GM18870 (cell line): ENCODE measurements around the gene NLRP7.
"Not testable (repeated sequence)": the region's sequence is repeated elsewhere in the genome, so short reads cannot be mapped to it uniquely, and the experiment has no call there.

Experiments used
- ATAC-seq: cut with Tn5 transposase; IDR thresholded peaks from one replicate; pipeline ENCODE4 v1.9.1; 2021; ENCODE audit warnings: moderate library complexity; ENCODE audit not compliant: unreplicated experiment

The NLRP7 gene

DNA sequence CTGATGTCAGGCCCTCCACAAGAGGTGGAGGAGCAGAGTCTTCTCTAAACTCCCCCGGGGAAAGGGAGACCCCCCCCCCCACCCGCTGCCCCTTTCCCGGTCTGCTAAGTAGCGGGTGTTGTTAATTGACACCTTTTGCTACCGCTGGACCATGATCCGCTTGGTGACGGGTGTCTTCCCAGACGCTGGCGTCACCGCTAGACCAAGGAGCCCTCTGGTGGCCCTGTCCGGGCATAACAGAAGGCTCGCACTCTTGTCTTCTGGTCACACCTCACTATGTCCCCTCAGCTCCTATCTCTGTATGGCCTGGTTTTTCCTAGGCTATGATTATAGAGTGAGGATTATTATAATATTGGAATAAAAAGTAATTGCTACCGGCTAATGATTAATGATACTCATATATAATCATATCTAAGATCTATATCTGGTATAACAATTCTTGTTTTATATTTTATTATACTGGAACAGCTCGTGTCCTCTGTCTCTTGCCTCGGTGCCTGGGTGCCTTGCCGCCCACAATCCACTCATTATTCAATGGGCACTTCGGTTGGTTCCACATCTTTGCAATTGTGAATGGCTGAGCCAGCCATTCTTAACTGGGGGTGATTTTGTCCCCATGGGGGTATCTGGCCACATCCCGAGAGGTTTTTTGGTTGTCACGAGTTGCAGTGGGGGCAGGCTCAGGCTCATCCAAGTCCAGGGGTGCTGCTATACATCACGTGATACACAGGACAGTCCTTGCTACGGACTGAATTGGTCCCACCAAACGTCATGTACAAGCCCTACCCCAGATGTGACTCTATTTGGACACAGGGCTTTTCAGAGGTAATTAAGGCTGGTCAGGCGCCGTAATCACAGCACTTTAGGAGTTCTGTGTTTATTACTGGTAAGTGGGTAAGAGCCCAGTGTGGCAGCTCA, 27.4 kb downstream of the NLRP7 start:
- ATAC-seq = not testable (repeated sequence)

- no peak for ATAC-seq
Measured at GRCh38 chr19:54918499-54918898, 28.8 kb downstream of the NLRP7 start.

- no peak for ATAC-seq
Measured at GRCh38 chr19:54916822-54917221, 30.5 kb downstream of the NLRP7 start.

DNA sequence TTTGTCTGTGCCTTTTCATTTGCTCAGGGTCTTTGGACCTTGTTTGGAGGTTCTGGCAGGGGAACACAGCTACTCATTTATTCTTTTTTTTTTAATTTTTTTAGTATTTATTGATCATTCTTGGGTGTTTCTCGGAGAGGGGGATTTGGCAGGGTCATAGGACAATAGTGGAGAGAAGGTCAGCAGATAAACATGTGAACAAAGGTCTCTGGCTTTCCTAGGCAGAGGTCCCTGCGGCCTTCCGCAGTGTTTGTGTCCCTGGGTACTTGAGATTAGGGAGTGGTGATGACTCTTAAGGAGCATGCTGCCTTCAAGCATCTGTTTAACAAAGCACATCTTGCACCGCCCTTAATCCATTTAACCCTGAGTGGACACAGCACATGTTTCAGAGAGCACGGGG, 39.4 kb downstream of the NLRP7 start:
- ATAC-seq = not testable (repeated sequence)

DNA sequence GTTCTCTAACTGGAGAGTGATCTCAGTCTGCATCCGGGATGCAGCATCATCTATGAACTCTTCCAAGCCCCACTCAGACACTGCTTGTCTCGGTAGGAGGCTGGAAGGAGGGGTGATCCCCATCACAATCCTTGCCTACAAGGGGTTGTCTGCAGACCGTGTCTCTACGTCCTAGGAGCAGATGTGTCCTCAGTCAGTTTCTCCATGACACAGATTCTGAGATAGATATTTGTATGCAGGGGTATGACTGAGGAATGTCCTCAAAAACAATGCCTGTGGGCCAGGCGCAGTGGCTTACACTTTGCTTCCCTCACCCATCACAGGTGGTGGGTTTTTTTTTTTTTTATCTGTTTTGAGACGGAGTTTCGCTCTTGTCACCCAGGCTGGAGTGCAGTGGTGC, 40.5 kb downstream of the NLRP7 start:
- no peak for ATAC-seq

GRCh38 chr19:54905803-54906511, 41.4 kb downstream of the NLRP7 start, which contains the start of gene NCR1:
Gene NCR1, plus strand, starts transcription at chr19:54906148. Its CDS starts 40 bp downstream, at chr19:54906188.
- ATAC-seq = no peak

- no peak for ATAC-seq
Measured at GRCh38 chr19:54905421-54905802, 41.9 kb downstream of the NLRP7 start.

DNA sequence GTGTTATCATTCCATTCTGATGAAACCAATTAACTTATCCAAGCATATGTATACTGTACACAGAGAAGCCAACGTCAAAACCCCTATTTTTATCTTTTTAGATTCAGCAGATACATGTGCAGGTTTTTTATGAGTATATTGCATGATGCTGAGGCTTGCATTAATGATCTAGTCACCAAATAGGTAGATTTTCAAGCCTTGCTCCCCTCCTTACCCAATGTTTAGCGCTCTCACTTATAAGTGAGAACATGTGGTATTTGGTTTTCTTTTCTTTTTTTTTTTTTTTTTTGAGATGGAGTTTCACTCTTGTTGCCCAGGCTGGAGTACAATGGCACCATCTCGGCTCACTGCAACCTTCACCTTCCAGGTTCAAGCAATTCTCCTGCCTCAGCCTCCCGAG, 43.1 kb downstream of the NLRP7 start:
- ATAC-seq = not testable (repeated sequence)

DNA sequence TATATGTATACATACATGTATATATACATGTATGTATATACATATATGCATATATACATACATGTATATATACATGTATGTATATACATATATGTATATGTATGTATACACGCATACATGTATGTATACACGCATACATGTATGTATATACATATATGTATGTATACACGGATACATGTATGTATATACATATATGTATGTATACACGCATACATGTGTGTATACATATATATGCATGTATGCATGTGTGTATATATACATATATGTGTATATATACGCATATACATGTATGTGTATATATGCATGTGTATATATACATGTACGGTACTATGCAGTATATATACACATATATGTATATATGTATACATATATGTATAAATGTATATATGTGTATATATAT, 44.0 kb downstream of the NLRP7 start:
- ATAC-seq = no peak

- ATAC-seq = no peak
Measured at GRCh38 chr19:54902061-54902460, 45.3 kb downstream of the NLRP7 start.

DNA sequence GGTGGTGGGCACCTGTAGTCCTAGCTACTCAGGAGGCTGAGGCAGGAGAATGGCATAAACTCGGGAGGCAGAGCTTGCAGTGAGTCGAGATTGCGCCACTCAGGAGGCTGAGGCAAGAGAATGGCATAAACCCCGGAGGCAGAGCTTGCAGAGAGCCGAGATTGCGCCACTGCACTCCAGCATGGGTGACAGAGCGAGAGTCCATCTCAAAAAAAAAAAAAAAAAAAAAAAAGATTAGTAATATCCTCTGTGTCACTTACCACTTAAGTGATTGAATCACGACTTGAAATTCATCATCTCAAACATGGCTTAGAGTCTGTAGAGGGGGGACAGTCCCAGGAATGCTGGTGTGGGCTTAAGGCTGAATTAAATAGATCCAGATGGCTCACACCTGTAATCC, 46.2 kb downstream of the NLRP7 start:
- not testable (repeated sequence) for ATAC-seq

GRCh38 chr19:54899646-54900045, 47.7 kb downstream of the NLRP7 start:
- not testable (repeated sequence) for ATAC-seq

DNA sequence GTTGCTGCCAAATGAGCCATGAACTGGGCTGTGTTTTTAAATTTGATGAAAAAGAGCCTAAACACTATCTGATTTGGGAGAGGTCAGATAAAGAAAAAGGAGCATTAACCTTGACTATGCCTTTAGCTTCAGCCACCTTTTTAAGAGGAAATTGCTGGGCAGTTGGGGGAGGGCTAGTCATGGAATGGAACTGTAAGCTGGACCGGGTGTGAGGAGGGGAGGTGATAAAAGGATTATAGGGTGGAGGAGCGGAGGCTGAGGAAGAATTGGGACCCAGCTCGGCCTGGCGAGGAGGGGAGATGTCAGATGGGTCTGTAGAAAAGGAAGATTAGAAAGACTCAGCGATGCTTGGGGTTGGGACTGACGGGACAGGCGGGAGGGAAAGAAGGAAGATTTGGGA, 48.6 kb downstream of the NLRP7 start:
- not testable (repeated sequence) for ATAC-seq

DNA sequence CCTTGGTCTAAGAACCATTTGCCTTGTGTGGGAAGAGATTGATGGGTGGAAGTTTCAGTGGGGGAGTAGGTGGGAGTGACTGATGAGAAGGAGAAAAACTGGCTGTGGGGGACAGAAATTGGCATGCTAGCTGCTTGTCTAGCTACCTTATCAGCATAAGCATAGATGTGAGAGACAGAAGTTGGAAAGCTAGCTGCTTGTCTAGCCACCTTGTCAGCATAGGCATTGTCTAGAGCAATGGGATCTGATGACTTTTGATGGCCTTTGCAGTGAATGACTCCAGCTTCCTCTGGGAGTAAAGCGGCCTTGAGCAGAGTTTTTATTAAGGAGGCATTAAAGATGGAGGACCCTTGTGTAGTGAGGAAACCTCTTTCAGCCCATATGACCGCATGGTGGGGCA, 51.3 kb downstream of the NLRP7 start:
- no peak for ATAC-seq

GRCh38 chr19:54894106-54894505, 53.2 kb downstream of the NLRP7 start:
- ATAC-seq = not testable (repeated sequence)

- ATAC-seq = no peak
Measured at GRCh38 chr19:54893406-54893805, 53.9 kb downstream of the NLRP7 start.

GRCh38 chr19:54889566-54889965, 57.8 kb downstream of the NLRP7 start:
- no peak for ATAC-seq

- ATAC-seq = no peak
Measured at GRCh38 chr19:54888239-54888638, 59.1 kb downstream of the NLRP7 start.

GRCh38 chr19:54883228-54883627, 64.1 kb downstream of the NLRP7 start:
- ATAC-seq = no peak

DNA sequence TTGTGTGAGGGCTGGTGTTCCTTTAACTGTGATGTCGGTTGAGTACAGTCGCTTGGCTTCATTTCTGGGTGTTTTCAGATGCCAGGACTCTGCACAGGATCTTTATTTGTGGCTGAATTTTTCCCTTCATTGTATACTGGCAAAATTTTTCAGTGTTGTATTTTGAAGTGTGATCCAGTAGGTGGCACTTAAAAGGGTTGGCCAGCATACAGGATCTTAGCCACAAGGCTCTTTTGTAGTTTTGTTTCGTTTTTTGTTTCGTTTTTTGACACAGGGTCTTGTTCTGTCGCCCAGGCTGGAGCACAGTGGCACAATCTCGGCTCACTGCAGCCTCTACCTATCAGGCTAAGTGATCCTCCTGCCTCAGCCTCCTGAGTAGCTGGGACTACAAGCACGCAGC, 64.6 kb downstream of the NLRP7 start:
- ATAC-seq = no peak

- no peak for ATAC-seq
Measured at GRCh38 chr19:54881884-54882283, 65.4 kb downstream of the NLRP7 start.

GRCh38 chr19:54877471-54877870, 69.9 kb downstream of the NLRP7 start:
- ATAC-seq = no peak
